Neutrophil (primary cell): Measurements from ENCODE around the gene ZNF268.

ENCODE experiments used
- H3K27ac ChIP-seq: fragments of 200-600 bp; sonication (generic); 2 replicates; pipeline ENCODE4 v1.5.1; 2016; ENCODE audit warnings: mild to moderate bottlenecking, moderate library complexity
- H3K27me3 ChIP-seq: fragments of 200-600 bp; sonication (generic); 2 replicates; pipeline ENCODE4 v1.6.0; 2016; ENCODE audit warnings: mild to moderate bottlenecking
- H3K36me3 ChIP-seq: fragments of 200-600 bp; sonication (generic); 2 replicates; pipeline ENCODE4 v1.5.1; 2017
- H3K4me1 ChIP-seq, 2 experiments: fragments of 200-600 bp in 1 of 2; sonication (generic) in 1 of 2; 1 replicate in 1 of 2; 2 replicates in 1 of 2; pipeline versions ENCODE4 v1.5.1 to v1.6.1; 2013 to 2016; ENCODE audit warnings: low read depth in 1 of 2, low read length in 1 of 2, mild to moderate bottlenecking in 1 of 2, moderate library complexity in 1 of 2; ENCODE audit not compliant: control insufficient read depth in 1 of 2, insufficient read depth in 1 of 2
- H3K4me3 ChIP-seq, 2 experiments: fragments of 200-600 bp in 1 of 2; sonication (generic) in 1 of 2; 1 replicate in 1 of 2; 2 replicates in 1 of 2; pipeline ENCODE4 v1.5.1; 2013 to 2016; ENCODE audit warnings: low read depth in 1 of 2, low read length in 1 of 2, mild to moderate bottlenecking in 1 of 2, moderate library complexity in 1 of 2
- H3K9me3 ChIP-seq: fragments of 200-600 bp; sonication (generic); 2 replicates; pipeline ENCODE4 v1.5.1; 2016
- CTCF ChIP-seq: fragments of 200-600 bp; sonication (generic); IDR thresholded peaks from 2 replicates; pipeline ENCODE4 v1.5.1; 2016; ENCODE audit warnings: antibody characterized with exemption

The ZNF268 gene

GRCh38 chr12:133181238-133181959 lies at the start of gene ZNF268:
Gene ZNF268 (plus strand): TSS chr12:133181495. CDS start chr12:133181998, 503 bp downstream.
- H3K27me3 ChIP-seq, result no peaks in the 10 kb centered on the region
- peaks cover 7% of the 10 kb centered on the region for H3K36me3 ChIP-seq
- H3K9me3 ChIP-seq, result peaks cover 13% of the 10 kb centered on the region
- H3K4me1 ChIP-seq, result peaks cover 7 to 8% of the 10 kb centered on the region in 2 experiments
- H3K27ac ChIP-seq, result peak within 1 kb of the TSS; percentile 61
- peak within 1 kb of the TSS; percentile 71 to 82 for H3K4me3 ChIP-seq
- peak; percentile 60 for TF ChIP-seq CTCF

GRCh38 chr12:133135747-133136146 lies 45.5 kb upstream of the ZNF268 start:
- Histone ChIP-seq H3K4me3 (no peak overlapping the region), H3K36me3 (no peaks in the 10 kb centered on the region), H3K27ac (no peak overlapping the region), H3K9me3 (peaks cover 25% of the 10 kb centered on the region), H3K27me3 (no peaks in the 10 kb centered on the region), H3K4me1 (peaks cover 7 to 8% of the 10 kb centered on the region in 2 experiments)
- TF ChIP-seq CTCF, result no peak

GRCh38 chr12:133145981-133146380 lies 35.3 kb upstream of the ZNF268 start:
- Histone ChIP-seq H3K27ac (no peak overlapping the region), H3K36me3 (peaks cover 7% of the 10 kb centered on the region), H3K9me3 (peaks cover 24% of the 10 kb centered on the region), H3K27me3 (no peaks in the 10 kb centered on the region), H3K4me3 (no peak overlapping the region), H3K4me1 (no peaks in the 10 kb centered on the region)
- TF ChIP-seq CTCF, result no peak

GRCh38 chr12:133156125-133156690 lies 25.1 kb upstream of the ZNF268 start:
- Histone ChIP-seq H3K36me3 (peaks cover 4% of the 10 kb centered on the region), H3K4me1 (no peaks in the 10 kb centered on the region), H3K27me3 (no peaks in the 10 kb centered on the region), H3K27ac (no peak overlapping the region), H3K9me3 (peaks cover 45% of the 10 kb centered on the region), H3K4me3 (no peak overlapping the region)
- no peak for TF ChIP-seq CTCF

GRCh38 chr12:133165776-133166175 lies 15.5 kb upstream of the ZNF268 start:
- TF ChIP-seq CTCF, result no peak
- H3K36me3 ChIP-seq, result no peaks in the 10 kb centered on the region
- peaks cover 7% of the 10 kb centered on the region for H3K9me3 ChIP-seq
- H3K27me3 ChIP-seq, result no peaks in the 10 kb centered on the region
- no peak overlapping the region for H3K27ac ChIP-seq
- H3K4me1 ChIP-seq, result no peaks in the 10 kb centered on the region
- no peak overlapping the region for H3K4me3 ChIP-seq
